Measurements from ENCODE around the gene CNIH1.

Gene CNIH1

GRCh38 chr14:54440873-54441868, at the start of gene CNIH1:
Gene CNIH1, minus strand, starts transcription at chr14:54441374. Its CDS starts 47 bp downstream, at chr14:54441327.
- TF ChIP-seq CTCF (IDR thresholded peaks at IDR 0.05; ENCODE audit: low read depth, low read length, missing control alignments): peak; percentile 86
- DNase-seq (ENCODE audit: low read depth): peak; percentile 64
- peak within 1 kb of the TSS; percentile 88 for H3K4me3 ChIP-seq (ENCODE audit: low read depth, low read length)

DNA sequence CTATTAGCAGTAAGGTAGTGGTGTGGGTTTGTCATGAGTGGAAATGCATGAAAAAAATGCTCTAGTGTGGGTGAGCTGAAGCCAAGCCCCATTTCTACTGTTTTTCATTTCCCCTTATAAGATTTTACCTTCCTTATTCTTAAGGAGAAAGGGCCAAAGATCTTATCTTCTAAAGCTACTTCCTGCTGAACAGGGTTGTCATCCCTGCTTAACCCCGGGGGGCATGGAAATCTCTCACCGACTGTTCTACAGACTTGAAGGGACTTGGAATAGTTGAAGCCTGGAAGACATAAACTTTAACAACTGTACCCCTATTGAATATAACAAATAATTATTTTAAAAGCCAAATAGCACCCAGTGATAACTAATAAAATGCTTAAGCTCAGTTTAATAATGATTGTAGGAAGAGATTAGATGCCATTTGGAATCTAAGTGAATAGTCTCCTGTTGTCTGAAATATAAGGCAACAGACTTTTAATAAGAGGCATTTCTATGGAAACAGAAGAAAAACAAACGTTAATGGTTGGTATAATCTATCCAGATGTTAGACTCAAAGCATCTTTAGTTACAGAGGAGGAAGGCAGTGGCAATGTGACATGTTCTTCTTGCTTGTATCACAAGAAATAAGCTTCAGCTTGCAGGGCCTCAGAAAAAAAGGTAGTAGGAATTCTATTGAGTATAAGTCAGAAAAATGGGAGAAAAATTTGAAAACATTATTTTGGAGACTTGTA, 49.4 kb upstream of the CNIH1 start:
- no peak for TF ChIP-seq CTCF (IDR thresholded peaks at IDR 0.05; ENCODE audit: low read depth, low read length, missing control alignments)
- H3K4me3 ChIP-seq (ENCODE audit: low read depth, low read length): no peak overlapping the region
- no peak for DNase-seq (ENCODE audit: low read depth)

GRCh38 chr14:54489731-54490444, 48.7 kb upstream of the CNIH1 start:
- H3K4me3 ChIP-seq (ENCODE audit: low read depth, low read length): peak overlapping the region; percentile 99; the same call in 1 of the 2 replicates
- DNase-seq (ENCODE audit: low read depth): no peak
- TF ChIP-seq CTCF (IDR thresholded peaks at IDR 0.05; ENCODE audit: low read depth, low read length, missing control alignments): no peak

DNA sequence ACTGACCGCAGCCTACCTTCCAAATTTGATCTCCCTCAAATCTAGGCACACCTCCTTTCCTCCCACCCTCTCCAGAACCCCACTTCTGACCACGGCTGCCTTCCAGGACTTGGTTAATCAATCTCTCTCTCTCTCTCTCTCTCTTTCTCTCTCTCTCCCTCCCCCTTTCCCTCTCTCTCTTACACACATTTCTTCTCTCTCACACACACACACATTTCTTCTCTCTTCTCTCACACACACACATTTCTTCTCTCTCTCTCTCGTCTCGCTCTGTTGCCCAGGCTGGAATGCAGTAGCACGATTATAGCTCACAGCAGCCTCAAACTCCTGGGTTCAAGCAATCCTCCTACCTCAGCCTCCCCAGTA, 48.1 kb upstream of the CNIH1 start:
- TF ChIP-seq CTCF (IDR thresholded peaks at IDR 0.05; ENCODE audit: low read depth, low read length, missing control alignments): no peak
- H3K4me3 ChIP-seq (ENCODE audit: low read depth, low read length): peak overlapping the region; percentile 99
- DNase-seq (ENCODE audit: low read depth): no peak

DNA sequence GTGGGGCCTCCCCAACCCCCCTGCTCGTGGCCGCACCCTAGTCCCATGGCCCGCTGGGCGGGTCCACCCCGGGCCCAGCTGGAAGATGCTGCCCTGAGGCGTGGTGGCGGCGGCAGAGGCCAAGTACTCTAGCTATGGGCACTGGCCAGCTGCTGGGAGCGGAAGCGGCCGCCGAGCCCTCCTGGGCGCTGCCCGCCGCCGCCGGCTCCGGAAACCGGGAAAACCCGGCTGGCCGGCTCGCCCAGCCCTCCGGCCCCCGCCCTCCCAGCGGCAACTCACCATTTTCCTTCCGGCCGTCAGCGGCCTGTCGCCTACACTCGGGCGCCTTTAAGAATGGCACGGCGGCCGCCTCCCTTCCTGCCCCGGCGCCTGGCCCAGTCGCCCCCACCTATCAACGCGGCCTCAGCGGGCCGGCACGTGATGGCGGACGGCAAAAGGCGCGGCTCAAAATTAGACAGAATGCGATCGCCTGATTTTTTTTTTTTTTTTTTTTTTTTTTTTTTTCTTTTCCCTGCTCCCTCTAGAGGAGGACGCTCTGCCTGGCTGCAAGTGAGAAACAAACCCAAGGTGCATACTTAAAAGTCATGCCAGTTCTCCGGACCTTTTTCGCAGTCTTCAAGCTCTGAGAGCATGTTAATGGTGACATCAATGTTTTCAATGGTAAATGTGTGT, 47.6 kb upstream of the CNIH1 start, which contains the start of gene GMFB:
Gene GMFB, minus strand, starts transcription at position 335 of the 672 bp plus-strand sequence. Its CDS starts 53 bp downstream, at position 282.
- peak; percentile 32 for TF ChIP-seq CTCF (IDR thresholded peaks at IDR 0.05; ENCODE audit: low read depth, low read length, missing control alignments)
- peak; percentile 74 for DNase-seq (ENCODE audit: low read depth)
- H3K4me3 ChIP-seq (ENCODE audit: low read depth, low read length): peak within 1 kb of the TSS; percentile 99

GRCh38 chr14:54488318-54488645, 47.1 kb upstream of the CNIH1 start:
- DNase-seq (ENCODE audit: low read depth): no peak
- TF ChIP-seq CTCF (IDR thresholded peaks at IDR 0.05; ENCODE audit: low read depth, low read length, missing control alignments): peak; percentile 33
- peak overlapping the region; percentile 99 for H3K4me3 ChIP-seq (ENCODE audit: low read depth, low read length)
